Natural killer cell (primary cell): ENCODE results near the gene AEN. TPM values are rescaled to one million over a fixed set of nuclear protein-coding genes. Genes with fewer than 3 reads are reported as not detected.
A peak's percentile ranks its signal among the peaks of the same experiment; 100 is the strongest.
"Not testable (repeated sequence)": the region's sequence is repeated elsewhere in the genome, so short reads cannot be mapped to it uniquely, and the experiment has no call there.

Source experiments
- ATAC-seq, 3 donors: fragments of 150-1000 bp in 2 of 3; fragments of 200-7000 bp in 1 of 3; cut with Tn5 transposase; 1 replicate in 1 of 3; 2 replicates in 2 of 3; pipeline ENCODE4 v1.10.0; 2021; ENCODE audit warnings: mild to moderate bottlenecking in 2 of 3, moderate library complexity in 2 of 3
- DNase-seq, 2 donors: peaks; one replicate each; pipeline versions ENCODE4 v3.0.0 to v3.0.0-alpha.2; 2013 to 2021; ENCODE audit warnings: mixed read lengths in 1 of 2
- H3K27ac ChIP-seq: one replicate; pipeline ENCODE4 v1.5.1; 2013; ENCODE audit warnings: mild to moderate bottlenecking, low read length
- H3K27me3 ChIP-seq: one replicate; pipeline ENCODE4 v1.6.1; 2013; ENCODE audit warnings: low read length; ENCODE audit not compliant: control insufficient read depth, insufficient read depth
- H3K36me3 ChIP-seq: one replicate; pipeline ENCODE4 v1.6.1; 2013; ENCODE audit warnings: low read length; ENCODE audit not compliant: control insufficient read depth, insufficient read depth
- H3K4me1 ChIP-seq: one replicate; pipeline ENCODE4 v1.6.1; 2013; ENCODE audit warnings: low read length; ENCODE audit not compliant: control insufficient read depth, insufficient read depth
- H3K4me3 ChIP-seq: one replicate; pipeline ENCODE4 v1.5.1; 2013; ENCODE audit warnings: low read length
- H3K9me3 ChIP-seq: one replicate; pipeline ENCODE4 v1.6.1; 2013; ENCODE audit warnings: low read length; ENCODE audit not compliant: control insufficient read depth, insufficient read depth
- H3K27ac Mint-ChIP-seq, 2 donors: one replicate each; pipeline ENCODE4 v1.8.0; 2022; ENCODE audit warnings: mild to moderate bottlenecking in 2 of 2, mixed read lengths in 2 of 2, moderate library complexity in 1 of 2
- H3K27me3 Mint-ChIP-seq, 2 donors: one replicate each; pipeline ENCODE4 v1.8.0; 2022; ENCODE audit warnings: low read depth in 2 of 2, mixed read lengths in 2 of 2
- H3K36me3 Mint-ChIP-seq: one replicate; pipeline ENCODE4 v1.8.0; 2022; ENCODE audit warnings: mixed read lengths
- H3K4me1 Mint-ChIP-seq, 2 donors: one replicate each; pipeline ENCODE4 v1.8.0; 2022; ENCODE audit warnings: mixed read lengths in 2 of 2
- H3K4me3 Mint-ChIP-seq: one replicate; pipeline ENCODE4 v1.8.0; 2022; ENCODE audit warnings: mild to moderate bottlenecking, moderate library complexity, mixed read lengths
- H3K9me3 Mint-ChIP-seq, 2 donors: one replicate each; pipeline ENCODE4 v1.8.0; 2022; ENCODE audit warnings: mixed read lengths in 2 of 2
- CTCF ChIP-seq: fragments of 200-600 bp; IDR thresholded peaks from one replicate; pipeline ENCODE4 v1.8.0; 2022; ENCODE audit warnings: antibody characterized with exemption
- WGBS: methylation state at CpG from one replicate; pipeline ENCODE4 v1.1.7; 2013; ENCODE audit warnings: missing lambda C conversion rate; ENCODE audit not compliant: insufficient coverage; 5-methylcytosine and 5-hydroxymethylcytosine counted together
- intact Hi-C: fragments of 100-400 bp; cut with micrococcal nuclease; formaldehyde crosslinking; loops from one replicate; pipeline ENCODE4 v1.14.2; 2022
- total RNA-seq, 4 donors: library from RNA; stranded (reverse); fragments of 120-200 nt in 1 of 4; gene quantifications; one replicate each; pipeline versions ENCODE4 v1.2.3 to v1.2.4, GENCODE V29; 2013 to 2022

AEN gene
- total RNA-seq, 3 donors from 2014 or later (not counting 1 experiment from before 2014, with no cell fraction given), result 19.9 to 26.9 (median 20.9) TPM

GRCh38 chr15:88631464-88632028 lies 10.4 kb downstream of the AEN start:
- WGBS, result 95% methylated on average over 12 of the region's 12 CpGs
- no peak for ATAC-seq
- intact Hi-C loops, result no loop called here
- peaks cover 27% of the 10 kb centered on the region for H3K36me3 ChIP-seq
- peaks cover 7% of the 10 kb centered on the region for H3K36me3 Mint-ChIP-seq
- no peak for DNase-seq
- peak overlapping the region; percentile 90 to 97 for H3K27ac Mint-ChIP-seq
- peaks cover 36 to 53% of the 10 kb centered on the region in 2 donors for H3K4me1 Mint-ChIP-seq
- no peaks in the 10 kb centered on the region for H3K27me3 Mint-ChIP-seq
- H3K4me1 ChIP-seq, result peaks cover 61% of the 10 kb centered on the region
- no peaks in the 10 kb centered on the region for H3K9me3 Mint-ChIP-seq
- H3K27ac ChIP-seq, result no peak overlapping the region
- TF ChIP-seq CTCF, result no peak
- no peak overlapping the region for H3K4me3 ChIP-seq
- H3K27me3 ChIP-seq, result no peaks in the 10 kb centered on the region
- no peaks in the 10 kb centered on the region for H3K9me3 ChIP-seq
- no peak overlapping the region for H3K4me3 Mint-ChIP-seq

- H3K9me3 Mint-ChIP-seq, H3K9me3 ChIP-seq, H3K27me3 ChIP-seq, H3K4me3 ChIP-seq, H3K27ac ChIP-seq, ATAC-seq, intact Hi-C loops, DNase-seq, H3K27me3 Mint-ChIP-seq, H3K4me3 Mint-ChIP-seq, H3K36me3 Mint-ChIP-seq: not testable (repeated sequence)
- Histone ChIP-seq H3K4me1 (peaks cover 65% of the 10 kb centered on the region), H3K36me3 (peaks cover 25% of the 10 kb centered on the region)
- H3K4me1 Mint-ChIP-seq, result peaks cover 40 to 56% of the 10 kb centered on the region in 2 donors
- 46% methylated on average over 3 of the region's 7 CpGs for WGBS
- H3K27ac Mint-ChIP-seq, result peak overlapping the region; percentile 78 to 97
Measured at GRCh38 chr15:88632797-88633196, 11.7 kb downstream of the AEN start.

- H3K4me1 ChIP-seq, result peaks cover 63% of the 10 kb centered on the region
- no peak overlapping the region for H3K4me3 ChIP-seq
Measured at GRCh38 chr15:88634449-88634848, 13.3 kb downstream of the AEN start.

GRCh38 chr15:88635318-88635717 lies 14.2 kb downstream of the AEN start:
- no peaks in the 10 kb centered on the region for H3K27me3 ChIP-seq
- H3K4me3 ChIP-seq, result peak overlapping the region; percentile 22
- 0% methylated on average over 6 of the region's 6 CpGs for WGBS

More at GRCh38 chr15:88634449-88634848, 13.3 kb downstream of the AEN start:
- Mint-ChIP-seq H3K4me1 (peaks cover 52 to 56% of the 10 kb centered on the region in 2 donors), H3K9me3 (no peaks in the 10 kb centered on the region), H3K36me3 (peaks cover 6% of the 10 kb centered on the region), H3K27ac (peak overlapping the region; percentile 97 to 98), H3K27me3 (no peaks in the 10 kb centered on the region), H3K4me3 (no peak overlapping the region)
- Histone ChIP-seq H3K36me3 (peaks cover 13% of the 10 kb centered on the region), H3K27me3 (no peaks in the 10 kb centered on the region), H3K27ac (peak overlapping the region; percentile 96), H3K9me3 (no peaks in the 10 kb centered on the region)
- no peak for TF ChIP-seq CTCF
- intact Hi-C loops, result no loop called here
- DNase-seq, result no peak
- WGBS, result 79% methylated on average over 2 of the region's 2 CpGs
- no peak for ATAC-seq

More at GRCh38 chr15:88635318-88635717, 14.2 kb downstream of the AEN start:
- Histone ChIP-seq H3K4me1 (peaks cover 63% of the 10 kb centered on the region), H3K27ac (peak overlapping the region; percentile 96), H3K36me3 (peaks cover 7% of the 10 kb centered on the region), H3K9me3 (no peaks in the 10 kb centered on the region)
- Mint-ChIP-seq H3K27me3 (no peaks in the 10 kb centered on the region), H3K9me3 (no peaks in the 10 kb centered on the region), H3K36me3 (no peaks in the 10 kb centered on the region), H3K4me1 (peaks cover 53 to 56% of the 10 kb centered on the region in 2 donors), H3K4me3 (peak overlapping the region; percentile 67), H3K27ac (peak overlapping the region; percentile 97 to 98)
- TF ChIP-seq CTCF, result no peak
- peak in 1 of 2 donors; percentile 82 for DNase-seq
- intact Hi-C loops, result no loop called here
- peak; percentile 19 to 50 (median 24) for ATAC-seq
